ENCODE measurements around the gene DOCK4.
A peak's percentile ranks its signal among the peaks of the same experiment; 100 is the strongest.

The DOCK4 gene

DNA sequence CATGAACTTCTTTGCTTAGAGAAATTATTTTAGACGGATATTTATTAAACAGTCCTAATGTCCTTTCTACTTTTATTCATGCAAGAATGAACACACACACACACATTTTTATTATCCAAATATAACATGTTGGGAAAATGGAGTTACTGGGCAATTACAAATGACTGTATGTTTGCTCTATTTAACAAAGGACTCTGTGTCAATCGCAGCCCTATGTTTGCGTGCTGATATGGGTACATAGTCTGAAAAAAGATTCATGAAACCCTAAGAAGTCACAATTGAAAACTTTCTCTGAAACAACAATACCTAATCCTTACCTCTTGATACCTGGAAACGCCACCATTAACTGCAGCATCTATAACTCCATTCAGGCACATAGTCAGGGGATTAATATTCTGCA is 459.2 kb downstream of the DOCK4 start:
- DNase-seq: no peak

DNA sequence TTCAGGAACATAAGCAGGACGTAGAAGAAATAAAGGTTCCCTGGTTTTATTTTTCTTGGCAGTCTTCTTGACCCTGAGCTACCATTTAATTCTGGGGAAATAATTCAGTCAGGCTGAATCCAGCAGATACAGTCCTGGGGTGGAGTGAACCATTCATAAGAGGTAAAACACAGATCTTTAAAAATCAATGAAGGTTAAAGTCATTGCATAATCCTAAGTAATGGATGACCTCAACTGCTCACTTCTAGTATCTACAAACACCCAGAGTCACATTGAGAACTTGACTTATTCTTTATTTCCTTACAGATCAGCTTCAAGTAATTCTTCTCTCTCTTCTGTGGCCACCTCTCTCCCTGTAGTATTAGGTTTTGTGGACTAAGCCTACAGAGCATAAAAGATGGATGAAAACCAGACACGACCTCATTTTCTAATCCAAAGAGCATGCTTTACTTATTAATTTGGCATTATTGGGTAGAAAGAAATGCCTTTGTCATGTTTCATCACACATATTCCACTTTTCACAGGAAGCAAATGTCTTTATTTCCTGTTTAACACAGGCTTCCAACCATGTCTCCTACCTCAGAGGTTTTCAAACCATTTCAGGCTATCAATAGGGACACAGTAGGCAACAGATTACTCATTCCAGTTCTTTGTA is 461.6 kb downstream of the DOCK4 start:
- DNase-seq: no peak

DNA sequence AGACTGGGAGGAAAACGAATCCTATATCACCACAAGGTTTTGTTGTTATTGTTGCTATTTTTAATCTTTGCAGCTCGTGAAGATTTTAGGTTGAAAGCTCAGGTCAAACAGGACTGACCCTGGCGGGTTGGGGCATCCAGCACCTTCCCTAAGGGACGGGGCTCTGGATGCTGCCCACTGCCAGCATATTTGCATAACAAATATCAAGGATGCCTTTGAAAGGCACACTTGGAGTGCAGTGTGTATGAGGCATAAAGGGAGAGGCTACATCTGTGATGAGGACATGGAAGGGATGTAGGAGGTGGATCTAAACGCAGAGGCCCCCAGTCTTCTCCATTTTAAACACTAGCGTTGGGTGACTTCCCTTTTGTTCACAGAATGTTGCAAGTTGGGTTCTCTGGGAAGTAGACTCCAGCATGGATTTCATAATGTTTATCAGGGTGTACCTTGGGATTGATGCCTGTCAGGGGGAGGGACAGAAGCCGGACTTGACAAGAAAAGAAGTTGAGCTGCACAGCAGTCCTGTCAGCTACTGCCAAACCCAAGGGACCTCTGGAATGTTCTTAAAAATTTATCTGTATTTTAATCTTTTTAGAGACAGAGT is 462.9 kb downstream of the DOCK4 start:
- DNase-seq: no peak

DNA sequence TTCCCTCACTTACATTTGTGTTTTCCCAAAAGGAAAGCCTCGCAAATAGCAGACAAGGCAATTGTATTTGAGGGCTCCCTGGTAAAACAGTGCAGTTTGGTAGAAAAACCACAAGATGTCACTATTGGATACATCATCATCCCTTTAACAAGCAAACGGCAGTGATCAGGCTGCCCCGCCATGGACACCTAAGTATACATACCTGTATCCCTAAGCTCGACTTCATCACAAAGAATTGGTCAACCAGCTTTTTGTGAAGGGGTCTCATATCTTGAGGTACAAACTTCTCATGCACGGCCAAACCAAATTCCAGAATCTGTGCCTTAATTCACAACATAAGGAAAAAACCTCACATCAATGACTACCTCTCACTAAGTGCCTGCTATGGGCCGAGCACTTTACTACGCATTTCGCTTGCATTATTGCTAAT is 464.4 kb downstream of the DOCK4 start:
- peak; percentile 15 to 60 for DNase-seq

DNA sequence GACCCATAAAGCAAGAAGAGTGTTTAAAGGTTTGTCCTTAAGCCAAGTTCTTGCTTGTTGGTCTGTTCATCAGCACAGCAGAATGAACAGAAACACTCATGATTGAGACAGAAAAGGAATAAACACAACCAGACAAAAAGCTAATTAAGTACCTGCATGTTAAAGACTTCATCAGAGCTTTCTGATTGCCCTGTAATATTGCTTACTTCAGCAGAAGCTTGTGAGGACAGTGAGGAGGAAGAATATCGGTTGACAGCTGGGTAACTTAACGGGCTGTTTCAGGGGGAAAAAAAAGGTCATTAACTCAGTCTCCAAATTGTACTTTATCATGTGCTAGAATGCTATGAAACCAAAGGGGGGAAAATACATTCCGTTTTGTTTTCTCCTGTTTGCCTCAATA is 465.3 kb downstream of the DOCK4 start:
- no peak for DNase-seq

DNA sequence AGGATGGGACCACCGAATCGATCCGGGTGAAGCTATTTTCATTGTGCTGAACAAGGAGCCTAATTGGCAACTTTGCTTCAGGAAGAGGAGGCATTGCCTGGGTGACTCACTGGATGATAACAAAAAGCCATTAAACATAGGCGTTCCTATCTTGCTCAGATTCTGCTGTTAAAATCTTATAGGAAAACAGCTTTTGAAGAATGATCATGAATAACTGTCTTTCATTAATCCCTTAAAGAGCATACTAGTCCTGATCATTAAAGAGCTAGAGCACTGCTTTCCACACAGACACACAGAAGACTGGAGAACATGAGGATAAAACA is 469.7 kb downstream of the DOCK4 start:
- no peak for DNase-seq

DNA sequence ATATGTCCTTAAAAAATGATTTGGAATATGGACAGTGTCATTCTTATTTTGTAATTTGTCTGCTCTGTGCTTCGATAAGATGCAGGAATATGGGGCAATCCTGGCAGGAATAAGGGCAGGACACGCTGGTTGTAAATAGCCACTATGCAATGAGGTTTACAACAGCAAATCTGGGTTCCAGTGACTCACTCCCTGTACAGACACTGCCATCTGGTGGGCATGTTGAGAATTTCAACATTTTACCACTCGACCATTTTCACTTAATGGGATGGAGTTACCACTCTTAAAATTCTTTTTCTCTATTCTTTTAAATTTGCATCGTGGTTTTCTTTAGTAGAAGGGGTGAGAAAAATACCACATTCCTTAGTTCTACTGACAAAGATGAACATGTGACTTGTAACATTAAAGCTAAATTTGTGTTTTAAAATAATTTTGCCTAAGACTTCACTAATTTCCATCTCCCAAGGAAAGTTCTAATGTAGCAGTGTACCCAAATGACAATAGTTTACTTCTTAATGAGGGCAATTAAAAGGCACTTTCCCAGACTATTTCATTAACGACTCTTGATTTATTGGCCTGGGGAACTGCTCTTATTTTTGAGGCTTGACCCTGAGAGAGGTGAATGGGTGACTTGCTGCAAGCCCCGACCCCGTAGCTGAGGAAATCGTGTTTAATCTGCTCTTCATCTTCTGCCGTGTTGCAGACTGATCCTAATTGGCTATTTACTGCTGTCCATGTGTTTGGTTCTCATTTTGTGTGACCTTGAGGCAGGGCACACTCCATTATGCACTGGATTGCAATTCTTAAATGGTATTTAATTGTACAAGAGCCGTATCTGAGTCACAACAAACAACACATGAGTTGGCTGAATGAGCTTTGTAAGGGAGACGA is 470.3 kb downstream of the DOCK4 start:
- DNase-seq: peak; percentile 37 to 67

DNA sequence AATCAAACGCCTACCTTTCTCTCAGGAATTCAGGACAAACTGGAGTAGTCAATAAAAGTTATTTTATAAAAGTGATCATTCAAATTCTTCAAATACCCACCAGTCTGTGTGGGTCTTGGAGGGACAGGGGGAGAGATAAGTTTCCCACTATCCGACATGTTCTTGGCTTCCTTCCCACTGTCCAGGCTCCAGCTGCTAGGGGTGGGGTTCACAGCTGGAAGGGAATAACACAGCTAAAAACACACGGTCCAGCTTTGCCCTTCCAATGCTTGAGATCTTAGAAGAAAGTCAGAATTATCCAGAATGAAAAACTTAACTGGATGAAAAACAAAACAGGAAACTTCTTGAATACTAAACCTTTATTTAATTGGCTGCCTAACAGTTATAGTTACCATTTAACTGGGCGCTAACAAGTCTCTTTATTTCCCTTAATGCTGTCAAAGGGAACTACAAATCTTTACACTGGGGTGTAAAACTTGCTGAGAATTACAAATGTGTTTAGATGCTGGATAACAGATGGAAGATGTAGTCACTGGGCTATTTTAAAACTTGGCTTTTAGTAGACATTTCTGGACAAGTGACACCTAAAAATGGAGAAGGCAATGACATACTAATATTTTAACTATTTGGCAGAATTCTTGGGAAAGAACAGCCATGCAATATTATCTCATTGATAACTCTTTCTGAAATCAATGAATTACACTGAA is 471.1 kb downstream of the DOCK4 start:
- DNase-seq: no peak

DNA sequence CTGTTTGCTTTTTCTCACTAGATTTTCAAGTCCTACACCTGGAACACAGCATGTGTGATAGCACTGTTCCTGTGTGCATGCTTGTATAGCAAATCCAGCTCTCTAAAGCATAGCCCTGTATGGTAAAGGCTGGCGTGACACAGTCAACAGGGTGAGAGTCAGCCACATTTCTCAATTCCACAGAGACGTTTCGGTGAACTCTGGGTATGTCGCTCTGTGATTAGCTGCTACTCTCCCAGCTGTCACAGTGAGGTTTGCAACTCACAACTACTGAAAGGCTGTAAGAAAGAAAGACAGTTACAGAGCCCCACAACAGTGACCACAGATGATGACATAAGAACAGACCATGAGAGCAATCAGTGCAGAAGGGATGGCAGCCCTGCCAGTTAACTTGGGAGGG is 473.3 kb downstream of the DOCK4 start:
- no peak for DNase-seq

DNA sequence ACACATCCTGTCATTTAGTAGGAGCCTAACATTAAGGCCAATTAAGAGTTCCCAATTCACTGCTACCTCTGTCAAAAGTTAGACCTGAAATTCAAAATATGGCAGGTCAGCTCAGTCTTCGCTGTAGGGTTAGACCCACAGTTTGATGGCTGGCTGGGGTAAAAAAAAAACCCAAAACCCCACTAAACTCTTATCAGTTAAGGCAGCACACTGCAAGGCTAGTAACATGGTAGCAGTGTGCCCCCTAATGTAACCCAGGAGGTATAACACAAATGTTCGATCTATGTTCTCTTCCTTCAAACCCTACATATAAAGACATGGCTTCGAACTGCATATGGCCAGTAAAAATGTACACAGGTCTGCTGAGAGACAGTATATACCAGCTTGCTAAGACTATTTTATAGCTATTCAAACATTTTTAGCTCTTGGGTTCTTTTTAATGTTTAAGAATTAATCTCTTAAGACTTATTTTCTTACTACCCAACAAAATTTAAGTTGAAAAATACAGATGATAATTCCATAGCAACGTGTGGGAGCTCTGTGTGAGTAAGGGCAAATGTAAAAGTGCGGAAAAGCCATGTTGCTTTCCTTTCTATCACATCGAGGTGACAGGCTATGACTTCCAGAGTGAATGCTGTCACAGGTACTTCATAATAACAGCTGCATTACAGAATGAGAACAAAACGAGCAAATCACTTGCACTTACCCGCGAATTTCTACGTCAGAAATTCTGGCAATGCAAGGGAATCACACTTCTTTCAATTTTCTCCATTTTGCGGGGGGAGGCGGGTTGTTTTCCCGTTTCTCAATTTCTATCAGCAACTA is 475.5 kb downstream of the DOCK4 start:
- no peak for DNase-seq

DNA sequence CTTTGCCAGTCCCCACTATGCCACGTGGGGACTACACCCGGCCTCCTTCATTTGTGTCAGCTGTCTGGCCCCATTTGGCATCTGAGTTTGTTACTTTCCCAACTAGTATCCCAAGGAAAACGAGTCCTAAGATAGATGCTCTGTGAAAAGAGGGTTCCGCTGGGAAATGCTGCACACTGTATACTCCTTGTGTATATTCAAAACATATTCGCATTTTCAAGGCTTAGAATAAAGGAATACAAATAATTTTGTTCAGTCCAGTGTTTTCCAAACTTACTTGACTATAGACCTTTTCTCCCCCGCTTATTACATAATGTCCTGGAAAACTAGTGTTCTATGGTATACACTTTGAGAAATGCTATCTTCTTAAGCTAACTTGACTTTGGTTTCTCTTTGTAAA is 476.1 kb downstream of the DOCK4 start:
- DNase-seq: no peak

DNA sequence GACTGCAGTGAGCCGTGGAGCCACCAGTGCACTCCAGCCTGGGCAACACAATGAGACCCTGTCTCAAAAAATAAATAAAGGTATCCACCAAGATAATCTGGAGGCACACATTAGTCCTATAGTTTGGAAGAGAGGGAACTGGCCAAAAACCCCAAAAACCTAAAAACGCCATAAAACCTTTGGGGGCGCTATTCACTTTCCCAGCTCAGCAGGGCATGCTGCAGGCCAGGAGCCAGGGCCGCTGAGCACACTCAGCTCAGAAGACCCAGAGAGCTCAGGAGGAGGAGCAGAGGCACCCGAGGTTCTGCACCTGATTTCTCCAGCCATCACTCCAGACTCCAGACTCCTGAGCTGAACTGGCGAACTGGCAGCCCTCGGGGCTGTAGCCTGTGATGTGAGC is 476.7 kb downstream of the DOCK4 start:
- no peak for DNase-seq

DNA sequence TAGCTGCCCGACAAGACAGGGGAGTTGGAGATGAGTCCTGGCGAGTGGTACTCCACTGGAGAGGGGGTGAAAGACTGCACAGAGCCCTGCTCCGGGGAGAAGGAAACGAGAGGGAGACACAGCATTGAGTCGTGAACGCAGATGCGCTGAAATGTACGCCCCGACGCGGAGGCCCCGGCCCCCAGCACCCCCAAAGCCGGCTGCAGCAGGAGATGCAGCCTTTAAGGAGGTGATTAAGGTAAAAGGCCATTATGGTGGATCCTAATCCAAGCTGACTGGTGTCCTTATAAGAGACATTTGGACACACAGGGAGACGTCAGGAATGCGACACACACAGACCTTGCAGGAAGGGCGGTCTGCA is 477.6 kb downstream of the DOCK4 start:
- DNase-seq: no peak

DNA sequence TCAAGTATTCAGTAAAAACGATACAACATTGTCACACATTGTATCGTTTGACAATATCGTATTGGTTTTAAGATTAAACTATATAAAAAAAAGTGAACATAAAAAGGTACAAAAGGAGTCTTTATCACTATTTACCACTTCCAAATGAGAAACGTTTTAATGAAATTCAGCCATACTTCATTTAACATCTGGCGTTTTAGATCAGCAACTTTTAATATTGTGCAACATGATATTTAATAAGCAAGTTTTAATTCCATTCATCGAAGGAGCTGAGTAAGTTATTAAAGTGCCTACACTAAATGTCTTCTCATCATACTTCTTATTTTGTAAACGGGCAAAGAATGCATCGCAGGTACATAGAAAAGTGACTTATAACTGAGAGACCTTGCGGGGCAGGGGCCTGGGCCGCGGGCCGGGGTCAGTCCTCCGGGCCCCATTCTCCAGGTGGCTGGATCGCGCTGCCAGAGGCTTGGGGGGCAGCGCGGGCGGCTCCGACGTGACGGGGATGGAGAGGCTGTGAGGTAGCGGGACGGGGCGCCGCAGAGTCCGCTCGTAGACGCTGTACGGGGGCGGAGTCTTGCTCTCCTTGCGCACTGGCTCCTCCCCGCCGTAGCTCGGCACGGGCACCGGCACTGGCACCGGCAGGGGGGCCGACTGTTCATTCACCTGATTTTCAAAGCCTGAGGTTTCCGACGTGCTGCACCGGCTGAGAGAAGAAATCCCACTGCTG is 478.1 kb downstream of the DOCK4 start:
- DNase-seq: no peak

DNA sequence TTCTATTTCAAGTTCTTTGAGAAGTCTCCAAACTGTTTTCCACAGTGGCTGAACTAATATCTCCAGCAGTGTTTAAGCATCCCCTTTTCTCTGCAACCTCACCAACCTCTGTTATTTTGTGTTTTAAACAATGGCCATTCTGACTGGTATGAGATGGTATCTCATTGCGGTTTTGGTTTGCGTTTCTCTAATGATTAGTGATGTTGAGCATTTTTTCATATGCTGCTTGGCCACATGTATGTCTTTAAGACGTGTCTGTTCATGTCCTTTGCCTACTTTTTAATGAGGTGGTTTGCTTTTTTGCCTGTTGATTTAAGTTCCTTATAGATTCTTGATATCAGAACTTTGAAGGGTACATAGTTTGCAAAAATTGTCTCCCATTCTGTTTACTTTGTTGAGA is 487.3 kb downstream of the DOCK4 start:
- DNase-seq: no peak

DNA sequence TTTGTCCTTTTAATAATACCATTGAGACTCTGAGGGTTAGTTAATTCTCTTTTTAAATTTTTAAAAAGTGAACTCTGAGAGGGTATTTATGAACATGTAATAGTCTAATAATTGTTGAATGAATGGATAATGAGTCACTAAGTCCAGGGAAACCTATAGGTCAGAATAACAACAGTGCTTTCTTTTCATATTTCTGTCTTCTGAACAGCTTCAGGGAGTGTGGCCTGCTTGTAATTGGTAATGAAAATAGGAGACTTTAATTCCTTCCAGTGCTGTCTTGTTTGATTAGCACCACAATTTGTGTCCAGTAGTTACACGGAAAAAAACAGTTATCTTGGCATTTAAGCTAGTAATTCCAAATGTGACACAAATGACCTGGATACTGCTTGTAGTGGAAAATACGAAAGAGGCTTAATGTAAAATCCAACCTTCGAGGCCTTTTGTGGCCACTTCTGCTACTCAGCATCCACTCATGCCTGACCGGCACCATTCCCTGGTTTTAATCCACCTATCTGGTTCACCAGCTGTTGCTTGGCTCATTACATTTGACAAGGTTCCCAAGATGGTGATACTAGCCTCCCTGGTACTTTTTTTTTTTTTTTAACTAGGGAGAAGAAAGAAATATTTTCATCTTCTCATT is 494.7 kb downstream of the DOCK4 start:
- no peak for DNase-seq

DNA sequence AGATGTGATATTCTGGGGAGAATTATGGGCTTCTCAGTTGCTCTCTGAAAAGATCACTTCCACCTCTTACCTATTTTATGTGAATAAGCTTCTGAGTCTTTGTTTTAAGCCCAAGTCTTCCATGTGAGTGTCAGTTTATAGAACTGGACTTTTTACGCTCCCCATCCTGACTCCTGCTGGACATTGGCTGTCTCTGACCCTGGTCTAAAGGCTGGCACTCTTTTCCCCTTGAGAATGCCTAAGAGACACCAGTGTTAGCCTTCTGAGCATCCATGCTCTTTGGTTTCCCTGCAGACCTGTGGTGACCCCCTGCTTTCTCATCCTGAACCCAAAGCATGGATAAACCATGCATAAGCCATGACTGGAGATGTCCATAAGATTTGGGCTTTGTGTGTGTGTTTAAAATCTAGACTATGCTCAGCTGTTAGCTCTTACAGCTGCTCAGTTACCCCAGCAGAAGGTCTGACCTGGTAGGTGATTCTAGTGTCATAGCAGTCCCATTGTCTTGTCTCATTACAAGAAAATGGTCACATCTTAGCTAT is 495.3 kb downstream of the DOCK4 start:
- DNase-seq: no peak

DNA sequence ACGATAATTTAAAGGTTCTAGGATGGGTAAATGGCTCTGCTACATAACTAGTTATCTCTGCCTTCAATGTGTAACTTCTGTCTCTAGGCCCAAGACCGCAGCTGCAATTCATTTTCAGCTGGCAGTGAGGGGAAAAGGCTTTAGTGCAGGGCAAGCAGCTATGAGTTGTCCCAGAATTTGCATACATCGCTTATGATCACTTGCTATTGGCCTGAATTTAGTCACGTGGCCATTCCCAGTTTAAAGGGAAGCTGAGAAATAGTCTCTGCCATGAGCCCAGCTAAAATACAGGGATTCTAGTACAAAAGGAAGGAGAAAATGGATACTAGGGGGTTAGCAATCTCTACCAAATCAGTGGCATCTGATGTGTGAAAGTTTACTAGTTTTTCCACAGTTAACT is 498.1 kb downstream of the DOCK4 start:
- DNase-seq: no peak

DNA sequence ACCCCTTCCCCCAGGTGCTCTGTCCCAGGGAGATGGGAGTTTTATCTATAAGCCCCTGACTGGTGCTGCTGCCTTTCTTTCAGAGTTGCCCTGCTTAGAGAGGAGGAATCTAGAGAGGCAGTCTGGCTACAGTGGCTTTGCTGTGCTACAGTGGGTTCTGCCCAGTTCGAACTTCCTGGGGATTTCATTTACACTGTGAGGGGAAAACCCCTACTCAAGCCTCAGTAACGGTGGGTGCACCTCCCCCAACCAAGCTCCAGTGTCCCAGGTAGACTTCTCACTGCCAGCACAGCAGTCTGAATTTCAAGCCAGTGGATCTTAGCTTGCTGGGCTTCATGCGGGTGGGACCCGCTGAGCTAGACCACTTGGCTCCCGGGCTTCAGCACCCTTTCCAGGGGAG is 500.4 kb downstream of the DOCK4 start:
- no peak for DNase-seq

DNA sequence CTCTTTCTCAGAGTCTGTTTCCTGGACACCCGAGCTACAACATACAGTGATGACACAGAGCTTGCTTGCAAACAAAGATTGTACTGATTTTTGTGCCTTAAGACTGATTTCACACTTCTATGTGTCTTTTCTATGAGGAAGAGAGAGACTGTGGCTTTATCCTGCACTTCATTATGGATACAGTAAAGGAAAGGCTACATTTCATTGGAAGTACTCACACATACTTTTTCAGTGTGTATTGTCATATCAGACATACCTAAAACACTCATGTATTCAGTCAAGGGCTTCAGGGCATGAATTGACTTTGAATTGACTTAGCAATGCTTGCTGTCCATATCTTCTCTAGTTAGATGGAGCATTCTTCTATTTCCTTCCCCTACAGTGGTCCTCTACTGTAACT is 508.4 kb downstream of the DOCK4 start:
- DNase-seq: no peak

DNA sequence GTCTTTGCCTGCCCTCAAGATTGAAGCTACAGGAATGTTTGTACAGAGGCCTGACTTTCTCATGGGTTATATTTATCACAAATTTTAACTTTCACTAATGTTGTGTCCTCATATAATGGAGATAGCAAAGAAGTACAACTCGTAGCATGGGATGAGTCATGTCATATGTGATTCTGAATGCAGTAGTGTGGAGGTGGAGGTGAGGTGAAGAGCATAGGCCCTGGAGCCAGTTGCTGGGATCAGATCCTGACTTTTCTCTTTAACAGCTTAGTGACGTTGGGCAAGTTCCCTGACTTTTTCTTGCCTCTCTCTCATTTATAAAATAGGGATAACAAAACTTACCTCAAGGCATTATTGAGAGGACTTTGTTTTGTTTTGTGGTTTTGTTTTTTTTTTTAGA is 511.8 kb downstream of the DOCK4 start:
- DNase-seq: no peak
